HCT116 (cell line): ENCODE results near the gene BMX. TPM values are rescaled to one million over a fixed set of nuclear protein-coding genes. Genes with fewer than 3 reads are reported as not detected.

Experiments used
- ATAC-seq: fragments of 200-7000 bp; cut with Tn5 transposase; 2 replicates; pipeline ENCODE4 v1.9.1; 2020; ENCODE audit warnings: mild to moderate bottlenecking, moderate library complexity
- BruUV-seq: library from RNA; stranded (reverse); fragments of 400-500 nt; replicated peaks from 2 replicates; lab custom pipeline; 2021; lab: Mats Ljungman, UMichigan
- CTCF ChIA-PET: fragments of 300-600 bp; sonication (Branson Sonifier 250); formaldehyde crosslinking; loops from one replicate; lab custom pipeline; 2021; ENCODE audit warnings: antibody characterized with exemption; lab: Charles Lee
- POLR2A ChIA-PET: fragments of 300-600, 350-600 bp; sonication (Branson Sonifier 250); formaldehyde crosslinking; loops from one replicate; lab custom pipeline; 2021; ENCODE audit warnings: antibody characterized with exemption; lab: Charles Lee
- RAD21 ChIA-PET, 2 experiments: fragments of 300-600 bp; sonication (Branson Sonifier 250); formaldehyde crosslinking; loops; one replicate each; lab custom pipeline; 2023; ENCODE audit warnings: low total read pairs in 2 of 2; ENCODE audit not compliant: uncharacterized antibody in 2 of 2, unreplicated experiment in 2 of 2, low non-redundant PET in 1 of 2; lab: Charles Lee
- DNase-seq: peaks from one replicate; pipeline ENCODE4 v3.0.0-alpha.2; 2010; ENCODE audit warnings: low read depth, low spot score
- H2AFZ ChIP-seq: fragments of 200-600 bp; shearing (Covaris generic), sonication (generic); 2 replicates; pipeline ENCODE4 v1.6.1; 2017; ENCODE audit warnings: low read depth, mixed run types, mixed read lengths, antibody characterized with exemption, low read length; ENCODE audit not compliant: poor library complexity, severe bottlenecking
- H3K27ac ChIP-seq: 2 replicates; pipeline ENCODE4 v1.5.1; 2012; ENCODE audit warnings: low read depth, low read length
- H3K27me3 ChIP-seq: fragments of 200-600 bp; sonication (generic); 2 replicates; pipeline ENCODE4 v1.6.1; 2016; ENCODE audit warnings: mixed run types, low read length, mixed read lengths; ENCODE audit not compliant: insufficient read depth
- H3K36me3 ChIP-seq, 2 experiments: fragments of 200-500 bp in 1 of 2; fragments of 200-600 bp in 1 of 2; sonication (Bioruptor generic) in 1 of 2; sonication (generic) in 1 of 2; 2 replicates each; pipeline versions ENCODE4 v1.5.1 to v1.6.1; 2014 to 2016; ENCODE audit warnings: low read length in 2 of 2, inconsistent platforms in 1 of 2, mixed read lengths in 1 of 2, mixed run types in 1 of 2; ENCODE audit not compliant: insufficient read depth in 2 of 2, control insufficient read depth in 1 of 2
- H3K4me1 ChIP-seq, 2 experiments: fragments of 200-600 bp in 1 of 2; sonication (generic) in 1 of 2; 2 replicates each; pipeline versions ENCODE4 v1.5.1 to v1.6.1; 2012 to 2017; ENCODE audit warnings: low read length in 2 of 2, inconsistent platforms in 1 of 2, mild to moderate bottlenecking in 1 of 2, mixed read lengths in 1 of 2, mixed run types in 1 of 2, moderate library complexity in 1 of 2; ENCODE audit not compliant: insufficient read depth in 2 of 2, control insufficient read depth in 1 of 2
- H3K4me2 ChIP-seq: fragments of 200-600 bp; sonication (generic); 2 replicates; pipeline ENCODE4 v1.6.1; 2017; ENCODE audit warnings: mixed run types, low read length, mixed read lengths
- H3K4me3 ChIP-seq, 2 experiments: fragments of 200-600 bp in 1 of 2; sonication (generic) in 1 of 2; replicated peaks in 1 of 2; 2 replicates each; pipeline ENCODE4 v1.5.1; 2011 to 2016; ENCODE audit warnings: low read length in 2 of 2, control low read depth in 1 of 2, low read depth in 1 of 2, mild to moderate bottlenecking in 1 of 2, mixed read lengths in 1 of 2, mixed run types in 1 of 2
- H3K79me2 ChIP-seq: fragments of 200-600 bp; sonication (generic); 2 replicates; pipeline ENCODE4 v1.6.1; 2017; ENCODE audit warnings: mild to moderate bottlenecking, mixed run types, low read length, moderate library complexity, mixed read lengths; ENCODE audit not compliant: insufficient read depth
- H3K9ac ChIP-seq: fragments of 200-600 bp; sonication (generic); 2 replicates; pipeline ENCODE4 v1.6.1; 2016; ENCODE audit warnings: low read length, mixed read lengths
- H3K9me2 ChIP-seq: fragments of 200-600 bp; sonication (generic), shearing (Covaris generic); 2 replicates; pipeline ENCODE4 v1.6.1; 2017; ENCODE audit warnings: mixed run types, mild to moderate bottlenecking, moderate library complexity; ENCODE audit not compliant: insufficient read depth
- H3K9me3 ChIP-seq, 2 experiments: fragments of 200-500 bp in 1 of 2; fragments of 200-600 bp in 1 of 2; sonication (Bioruptor generic) in 1 of 2; sonication (generic) in 1 of 2; 2 replicates each; pipeline ENCODE4 v1.6.1; 2014 to 2017; ENCODE audit warnings: low read length in 2 of 2, mixed read lengths in 2 of 2, inconsistent platforms in 1 of 2, low read depth in 1 of 2, mild to moderate bottlenecking in 1 of 2, mixed run types in 1 of 2, moderate library complexity in 1 of 2; ENCODE audit not compliant: control insufficient read depth in 1 of 2, insufficient read depth in 1 of 2
- H4K20me1 ChIP-seq: fragments of 200-600 bp; sonication (generic), shearing (Covaris generic); 2 replicates; pipeline ENCODE4 v1.6.1; 2017; ENCODE audit warnings: mixed run types, mild to moderate bottlenecking, moderate library complexity; ENCODE audit not compliant: insufficient read depth
- ATF3 ChIP-seq: IDR thresholded peaks from 2 replicates; pipeline ENCODE4 v1.6.1; 2012
- CBX3 ChIP-seq: IDR thresholded peaks from 2 replicates; pipeline ENCODE4 v1.6.1; 2012; ENCODE audit warnings: low read depth
- CEBPB ChIP-seq: IDR thresholded peaks from 2 replicates; pipeline ENCODE4 v1.6.1; 2012; ENCODE audit warnings: low read depth
- CTCF ChIP-seq, 3 experiments: fragments of 200-600 bp in 1 of 3; sonication (generic) in 1 of 3; IDR thresholded peaks in 2 of 3; conservative IDR thresholded peaks in 1 of 3; 2 replicates each; pipeline ENCODE4 v1.5.1; 2012 to 2017; ENCODE audit warnings: low read depth in 2 of 3, low read length in 2 of 3, antibody characterized with exemption in 1 of 3, borderline replicate concordance in 1 of 3, control low read depth in 1 of 3, mild to moderate bottlenecking in 1 of 3, mixed read lengths in 1 of 3, mixed run types in 1 of 3, moderate library complexity in 1 of 3; ENCODE audit not compliant: insufficient read depth in 1 of 3
- EZH2 ChIP-seq: fragments of 200-600 bp; sonication (generic); IDR thresholded peaks from 2 replicates; pipeline ENCODE4 v1.6.1; 2017; ENCODE audit warnings: antibody characterized with exemption, mixed run types
- EZH2phosphoT487 ChIP-seq: fragments of 200-600 bp; IDR thresholded peaks from 2 replicates; pipeline ENCODE4 v1.6.1; 2018; ENCODE audit warnings: antibody characterized with exemption, borderline replicate concordance
- FOSL1 ChIP-seq: IDR thresholded peaks from 2 replicates; pipeline ENCODE4 v1.6.1; 2012; ENCODE audit warnings: low read depth
- JUND ChIP-seq: IDR thresholded peaks from 2 replicates; pipeline ENCODE4 v1.6.1; 2012
- POLR2A ChIP-seq: IDR thresholded peaks from 2 replicates; pipeline ENCODE4 v1.7.0; 2011; ENCODE audit warnings: borderline replicate concordance; ENCODE audit not compliant: insufficient read depth, insufficient read length; ENCODE audit errors: extremely low read depth
- POLR2AphosphoS5 ChIP-seq: IDR thresholded peaks from 2 replicates; pipeline ENCODE4 v1.6.1; 2011; ENCODE audit warnings: mild to moderate bottlenecking, low read depth, low read length, moderate library complexity
- RAD21 ChIP-seq: IDR thresholded peaks from 2 replicates; pipeline ENCODE4 v1.6.1; 2012; ENCODE audit warnings: low read depth, mild to moderate bottlenecking
- REST ChIP-seq: IDR thresholded peaks from 2 replicates; pipeline ENCODE4 v1.6.1; 2012; ENCODE audit warnings: low read depth
- SP1 ChIP-seq: IDR thresholded peaks from 2 replicates; pipeline ENCODE4 v1.6.1; 2012; ENCODE audit warnings: low read depth
- SRF ChIP-seq: IDR thresholded peaks from 2 replicates; pipeline ENCODE4 v1.6.1; 2012; ENCODE audit warnings: low read depth
- YY1 ChIP-seq: IDR thresholded peaks from 2 replicates; pipeline ENCODE4 v1.6.1; 2011; ENCODE audit warnings: low read length, low read depth, moderate library complexity, mild to moderate bottlenecking; ENCODE audit not compliant: insufficient replicate concordance; ENCODE audit errors: extremely low read depth
- ZBTB33 ChIP-seq: IDR thresholded peaks from 2 replicates; pipeline ENCODE4 v1.6.1; 2011; ENCODE audit warnings: mild to moderate bottlenecking, low read length, moderate library complexity; ENCODE audit not compliant: insufficient replicate concordance; ENCODE audit errors: extremely low read depth
- ZFX ChIP-seq: fragments of 450-650 bp; IDR thresholded peaks from 2 replicates; pipeline ENCODE4 v1.6.1; 2017
- intact Hi-C: fragments of 100-400 bp; cut with micrococcal nuclease; formaldehyde crosslinking; loops from 2 replicates; pipeline ENCODE4 v1.10.0; 2022
- total RNA-seq: library from RNA; stranded (reverse); gene quantifications from one replicate; pipeline ENCODE4 v1.2.1, GENCODE V29; 2021; ENCODE audit not compliant: unreplicated experiment

The BMX gene
- total RNA-seq, 1 experiment from 2014 or later, result not detected

GRCh38 chrX:15504661-15505060, 4.1 kb downstream of the BMX start (continued):
- TF ChIP-seq EZH2 (no peak), SP1 (no peak)
- TF ChIP-seq, all 23 proteins: peak for 0

- intact Hi-C loops, result no loop called here
- H3K79me2 ChIP-seq, result no peaks in the 10 kb centered on the region
- TF ChIP-seq RAD21 (no peak), ATF3 (no peak), SP1 (no peak), FOSL1 (no peak), CBX3 (no peak), ZBTB33 (no peak), YY1 (no peak), SRF (no peak), CEBPB (no peak), JUND (no peak), POLR2A (no peak), REST (no peak), POLR2AphosphoS5 (no peak), CTCF (IDR thresholded peaks at IDR 0.05 in 2 of 3, conservative IDR thresholded peaks at IDR 0.05 in 1 of 3; ENCODE audit: borderline replicate concordance in 1 of 3, insufficient read depth in 1 of 3, low read depth in 2 of 3, low read length in 2 of 3) (no peak), ZFX (no peak), EZH2phosphoT487 (no peak), EZH2 (no peak)
- H3K4me2 ChIP-seq, result no peak overlapping the region
- H4K20me1 ChIP-seq, result no peaks in the 10 kb centered on the region
- ATAC-seq (no peak), DNase-seq (no peak)
- POLR2A ChIA-PET, result no interaction called here
- H3K9ac ChIP-seq, result no peak overlapping the region
- no peak overlapping the region for H2AFZ ChIP-seq
- H3K9me2 ChIP-seq, result no peaks in the 10 kb centered on the region
- CTCF ChIA-PET, result no interaction called here
- no peaks in the 10 kb centered on the region for H3K4me1 ChIP-seq
- H3K27me3 ChIP-seq, result no peaks in the 10 kb centered on the region
- BruUV-seq, result no TSS peak
- H3K9me3 ChIP-seq, result no peaks in the 10 kb centered on the region
- H3K27ac ChIP-seq, result no peak overlapping the region
- H3K36me3 ChIP-seq, result no peaks in the 10 kb centered on the region
- no peak overlapping the region for H3K4me3 ChIP-seq
- RAD21 ChIA-PET, result no interaction called here
Observed at GRCh38 chrX:15505101-15505500, 4.5 kb downstream of the BMX start.
